ENCODE results near the gene PLEKHA6. TPM values are rescaled to one million over a fixed set of nuclear protein-coding genes. Genes with fewer than 3 reads are reported as not detected.

Gene PLEKHA6
- total and polyA plus RNA-seq, 10 donors, result 0.47 to 6.5 (median 2.7) TPM

- H3K9me3 ChIP-seq, result no peaks in the 10 kb centered on the region
Measured at GRCh38 chr1:204339541-204339940, 20.2 kb downstream of the PLEKHA6 start.

GRCh38 chr1:204338997-204339396 is 20.7 kb downstream of the PLEKHA6 start:
- H3K27ac ChIP-seq, result no peak overlapping the region
- 79 to 95% (median 91%) methylated on average over 11 to 12 of the region's 12 CpGs for WGBS, 5 donors

More at GRCh38 chr1:204339541-204339940, 20.2 kb downstream of the PLEKHA6 start:
- no peak for TF ChIP-seq CTCF (IDR thresholded peaks at IDR 0.05 in 8 of 11, conservative IDR thresholded peaks at IDR 0.05 in 3 of 11)
- TF ChIP-seq POLR2A (IDR thresholded peaks at IDR 0.05), result no peak
- TF ChIP-seq POLR2AphosphoS5 (IDR thresholded peaks at IDR 0.05), result no peak
- H3K4me3 ChIP-seq, result no peak overlapping the region
- no peak for DNase-seq
- no peak overlapping the region for H3K27ac ChIP-seq
- intact Hi-C loops (cut with DNase I; ENCODE audit: low total_unique reads), result no loop called here
- no peaks in the 10 kb centered on the region for H3K36me3 ChIP-seq
- H3K27me3 ChIP-seq (replicated peaks in 1 of 7), result no peaks in the 10 kb centered on the region
- no peaks in the 10 kb centered on the region for H3K4me1 ChIP-seq

GRCh38 chr1:204338360-204338759 is 21.4 kb downstream of the PLEKHA6 start:
- no peak for TF ChIP-seq POLR2A (IDR thresholded peaks at IDR 0.05)
- no peak for TF ChIP-seq CTCF (IDR thresholded peaks at IDR 0.05 in 8 of 11, conservative IDR thresholded peaks at IDR 0.05 in 3 of 11)
- TF ChIP-seq POLR2AphosphoS5 (IDR thresholded peaks at IDR 0.05), result no peak
- 49 to 69% (median 57%) methylated on average over 2 of the region's 2 CpGs for WGBS, 5 donors
- H3K36me3 ChIP-seq, result no peaks in the 10 kb centered on the region
- no peaks in the 10 kb centered on the region for H3K27me3 ChIP-seq (replicated peaks in 1 of 7)
- DNase-seq, result no peak
- no peaks in the 10 kb centered on the region for H3K4me1 ChIP-seq
- no peak overlapping the region for H3K27ac ChIP-seq
- H3K9me3 ChIP-seq, result no peaks in the 10 kb centered on the region
- no peak overlapping the region for H3K4me3 ChIP-seq
- intact Hi-C loops (cut with DNase I; ENCODE audit: low total_unique reads), result no loop called here

More at GRCh38 chr1:204338997-204339396, 20.7 kb downstream of the PLEKHA6 start:
- Histone ChIP-seq H3K27me3 (replicated peaks in 1 of 7) (no peaks in the 10 kb centered on the region), H3K4me3 (no peak overlapping the region), H3K9me3 (no peaks in the 10 kb centered on the region), H3K4me1 (no peaks in the 10 kb centered on the region), H3K36me3 (no peaks in the 10 kb centered on the region)
- intact Hi-C loops (cut with DNase I; ENCODE audit: low total_unique reads), result no loop called here
- TF ChIP-seq CTCF (IDR thresholded peaks at IDR 0.05 in 8 of 11, conservative IDR thresholded peaks at IDR 0.05 in 3 of 11), result no peak
- no peak for TF ChIP-seq POLR2A (IDR thresholded peaks at IDR 0.05)
- no peak for TF ChIP-seq POLR2AphosphoS5 (IDR thresholded peaks at IDR 0.05)
- no peak for DNase-seq

GRCh38 chr1:204337583-204337982 is 22.1 kb downstream of the PLEKHA6 start:
- H3K27ac ChIP-seq, result no peak overlapping the region
- H3K9me3 ChIP-seq, result no peaks in the 10 kb centered on the region
- H3K27me3 ChIP-seq (replicated peaks in 1 of 7), result no peaks in the 10 kb centered on the region
- 87 to 100% (median 94%) methylated on average over 6 of the region's 6 CpGs for WGBS, 5 donors
- TF ChIP-seq POLR2A (IDR thresholded peaks at IDR 0.05) (no peak), POLR2AphosphoS5 (IDR thresholded peaks at IDR 0.05) (no peak), CTCF (IDR thresholded peaks at IDR 0.05 in 8 of 11, conservative IDR thresholded peaks at IDR 0.05 in 3 of 11) (no peak)
- no peak for DNase-seq
- no peak overlapping the region for H3K4me3 ChIP-seq
- H3K36me3 ChIP-seq, result no peaks in the 10 kb centered on the region
- peaks cover 0 to 5% (median 0%) of the 10 kb centered on the region in 6 donors for H3K4me1 ChIP-seq
- intact Hi-C loops (cut with DNase I; ENCODE audit: low total_unique reads), result no loop called here
